Subcutaneous abdominal adipose tissue (tissue), 5 donors: ENCODE measurements around the gene LHX2.

ENCODE experiments used
- H3K27ac ChIP-seq: one replicate; pipeline ENCODE4 v1.7.0; 2013; ENCODE audit warnings: low read depth, mild to moderate bottlenecking, inconsistent platforms, low read length, moderate library complexity
- H3K27me3 ChIP-seq, 5 donors: one replicate each; pipeline ENCODE4 v1.7.0; 2013; ENCODE audit warnings: low read length in 5 of 5, inconsistent platforms in 1 of 5; ENCODE audit not compliant: control insufficient read depth in 5 of 5, insufficient read depth in 4 of 5
- H3K36me3 ChIP-seq, 5 donors: one replicate each; pipeline ENCODE4 v1.7.0; 2013; ENCODE audit warnings: low read length in 5 of 5; ENCODE audit not compliant: control insufficient read depth in 5 of 5, insufficient read depth in 5 of 5
- H3K4me1 ChIP-seq, 5 donors: one replicate each; pipeline ENCODE4 v1.7.0; 2013; ENCODE audit warnings: low read length in 5 of 5, mild to moderate bottlenecking in 3 of 5, moderate library complexity in 1 of 5; ENCODE audit not compliant: control insufficient read depth in 5 of 5, insufficient read depth in 5 of 5
- H3K4me3 ChIP-seq, 5 donors: one replicate each; pipeline ENCODE4 v1.7.0; 2013; ENCODE audit warnings: low read length in 5 of 5, low read depth in 1 of 5
- H3K9ac ChIP-seq, 5 donors: one replicate each; pipeline ENCODE4 v1.7.0; 2013; ENCODE audit warnings: low read length in 5 of 5, mild to moderate bottlenecking in 4 of 5, moderate library complexity in 3 of 5
- H3K9me3 ChIP-seq, 5 donors: one replicate each; pipeline ENCODE4 v1.7.0; 2013; ENCODE audit warnings: low read length in 5 of 5; ENCODE audit not compliant: control insufficient read depth in 5 of 5
- donor health status: healthy.
- donor health status: healthy.
- donor health status: healthy.
- donor health status: healthy.
- donor health status: healthy.

LHX2 gene

DNA sequence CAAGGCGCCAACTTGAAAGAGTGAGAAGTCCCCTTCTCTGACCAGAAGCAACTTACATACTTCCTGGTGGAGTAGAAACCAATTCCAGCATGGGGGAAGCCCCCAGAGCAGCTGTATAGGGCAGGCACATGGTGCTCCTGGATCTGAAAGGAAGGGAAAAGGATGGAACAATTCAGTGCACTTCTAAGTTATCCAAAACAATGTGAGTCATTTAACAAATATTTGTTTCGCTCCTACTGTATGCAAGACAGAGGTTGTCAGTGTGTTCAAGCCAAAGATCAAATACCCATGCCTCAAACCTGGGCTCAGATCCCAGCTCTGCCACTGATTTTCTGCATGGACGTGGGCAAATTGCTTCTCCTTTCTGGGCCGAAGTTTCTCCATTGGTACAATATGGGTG lies 67.1 kb downstream of the LHX2 start:
- no peak overlapping the region for H3K9ac ChIP-seq
- H3K9me3 ChIP-seq: no peaks in the 10 kb centered on the region
- no peaks in the 10 kb centered on the region for H3K36me3 ChIP-seq
- H3K4me3 ChIP-seq: no peak overlapping the region
- H3K27me3 ChIP-seq: no peaks in the 10 kb centered on the region
- H3K27ac ChIP-seq: peak overlapping the region; percentile 43
- no peaks in the 10 kb centered on the region for H3K4me1 ChIP-seq

DNA sequence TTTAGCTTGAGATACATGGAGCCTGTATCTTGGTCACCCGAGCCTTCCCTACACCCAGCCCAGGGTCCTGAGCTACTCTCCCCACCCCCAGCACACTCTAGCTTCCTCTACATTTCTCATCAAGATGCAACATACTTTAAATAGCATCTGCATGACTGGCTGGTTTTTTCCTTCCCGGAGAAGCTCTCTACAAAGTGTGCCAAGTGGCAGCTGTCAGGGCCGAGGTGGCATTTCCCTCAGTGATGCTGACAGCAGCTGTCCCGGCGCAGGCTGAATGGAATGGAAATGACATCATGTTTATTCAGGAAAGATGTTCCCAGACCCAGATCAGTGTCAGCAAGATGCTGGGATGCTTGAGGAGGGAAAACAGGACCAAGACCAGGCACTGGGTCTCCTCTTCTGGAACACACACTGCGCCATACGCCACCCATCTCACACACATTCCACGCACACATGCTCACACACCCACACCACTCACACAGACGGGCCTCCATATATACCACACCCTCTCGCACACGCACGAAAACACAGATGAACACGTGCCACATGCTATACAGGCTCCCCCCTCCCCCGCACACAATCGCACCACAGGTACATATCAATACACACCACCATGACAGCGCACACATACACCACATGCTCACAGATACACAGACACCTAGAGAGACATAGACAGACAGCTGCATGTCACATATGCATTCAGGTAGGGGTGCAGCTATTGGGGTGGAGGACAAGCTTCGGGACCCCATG lies 67.8 kb downstream of the LHX2 start:
- Histone ChIP-seq H3K4me1 (no peaks in the 10 kb centered on the region), H3K4me3 (no peak overlapping the region), H3K9me3 (no peaks in the 10 kb centered on the region), H3K9ac (no peak overlapping the region), H3K36me3 (no peaks in the 10 kb centered on the region), H3K27ac (peak overlapping the region; percentile 7), H3K27me3 (no peaks in the 10 kb centered on the region)

DNA sequence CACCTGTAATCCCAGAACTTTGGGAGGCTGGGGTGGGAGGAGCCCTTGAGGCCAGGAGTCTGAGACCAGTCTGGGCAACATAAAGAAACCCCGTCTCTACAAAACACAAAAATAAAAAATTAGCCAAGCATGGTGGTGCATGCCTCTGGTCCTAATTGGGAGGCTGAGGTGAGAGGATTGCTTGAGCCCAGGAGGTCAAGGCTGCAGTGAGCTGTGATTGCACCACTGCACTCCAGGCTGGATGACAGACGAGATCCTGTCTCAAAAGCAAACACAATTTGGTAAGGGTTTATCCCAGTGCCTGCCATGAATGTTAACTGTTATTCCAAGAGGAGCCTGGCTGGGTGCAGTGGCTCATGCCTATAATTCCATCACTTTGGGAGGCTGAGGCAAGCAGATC lies 71.1 kb downstream of the LHX2 start:
- Histone ChIP-seq H3K4me1 (no peaks in the 10 kb centered on the region), H3K27ac (no peak overlapping the region), H3K27me3 (no peaks in the 10 kb centered on the region), H3K9ac (no peak overlapping the region), H3K4me3 (no peak overlapping the region), H3K36me3 (no peaks in the 10 kb centered on the region), H3K9me3 (peaks cover 4 to 23% (median 14%) of the 10 kb centered on the region in 5 donors)
